ENCODE data around the gene MAN2B2. TPM values are rescaled to one million over a fixed set of nuclear protein-coding genes. Genes with fewer than 3 reads are reported as not detected.
"Not testable (repeated sequence)": the region's sequence is repeated elsewhere in the genome, so short reads cannot be mapped to it uniquely, and the experiment has no call there.

MAN2B2 gene
- total RNA-seq, 1 donor from 2014 or later: 13.9 TPM

DNA sequence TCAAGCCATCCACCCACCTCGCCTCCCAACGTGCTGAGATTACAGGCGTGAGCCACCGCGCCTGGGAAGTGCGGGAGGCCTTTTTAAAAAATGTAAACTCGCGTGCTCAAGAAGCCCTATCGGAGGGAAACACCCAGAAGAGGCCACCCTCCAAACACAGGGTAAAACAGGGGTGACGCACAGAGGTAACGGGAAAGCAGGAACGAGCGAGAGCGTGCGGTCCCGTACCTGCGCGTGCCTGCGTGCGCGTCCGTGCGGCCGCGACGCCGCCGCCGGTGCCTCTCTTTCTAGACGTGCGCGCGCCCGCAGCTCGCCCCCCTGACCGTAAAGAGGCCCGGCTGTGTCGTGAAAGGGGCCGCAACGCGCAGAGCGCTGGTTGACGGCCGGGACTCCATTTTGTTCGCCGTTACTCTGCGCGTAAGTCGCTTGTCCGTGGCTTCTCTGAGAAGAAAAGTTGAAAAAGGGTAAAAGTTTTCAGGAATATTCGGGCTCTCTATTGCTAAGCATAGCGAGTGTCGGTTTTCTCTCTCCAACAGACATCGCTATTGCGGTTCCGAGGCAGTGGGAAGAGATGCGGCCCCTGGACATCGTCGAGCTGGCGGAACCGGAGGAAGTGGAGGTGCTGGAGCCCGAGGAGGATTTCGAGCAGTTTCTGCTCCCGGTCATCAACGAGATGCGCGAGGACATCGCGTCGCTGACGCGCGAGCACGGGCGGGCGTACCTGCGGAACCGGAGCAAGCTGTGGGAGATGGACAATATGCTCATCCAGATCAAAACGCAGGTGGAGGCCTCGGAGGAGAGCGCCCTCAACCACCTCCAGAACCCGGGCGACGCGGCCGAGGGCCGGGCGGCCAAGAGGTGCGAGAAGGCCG lies 65.5 kb downstream of the MAN2B2 start, which contains the start of gene MRFAP1:
Gene MRFAP1, plus strand, starts transcription at position 394 of the 872 bp plus-strand sequence. Its CDS starts 178 bp downstream, at position 572.
- Mint-ChIP-seq H3K27me3 (ENCODE audit: insufficient read depth) (peaks cover 1% of the 10 kb centered on the region), H3K36me3 (ENCODE audit: low read depth) (peaks cover 32% of the 10 kb centered on the region), H3K27ac (peak within 1 kb of the TSS; percentile 98), H3K4me1 (ENCODE audit: low read depth) (peaks cover 24% of the 10 kb centered on the region), H3K4me3 (peak within 1 kb of the TSS; percentile 95), H3K9me3 (no peaks in the 10 kb centered on the region)
- DNase-seq (ENCODE audit: low spot score): peak; percentile 92
- intact Hi-C loops (cut with micrococcal nuclease): loop anchor here (1.0 to 10.0 kb wide), 14 partner anchors 18 to 1804 kb away; partner anchors contain the start of genes ACOX3, BLOC1S4, GRPEL1 and MAN2B2

DNA sequence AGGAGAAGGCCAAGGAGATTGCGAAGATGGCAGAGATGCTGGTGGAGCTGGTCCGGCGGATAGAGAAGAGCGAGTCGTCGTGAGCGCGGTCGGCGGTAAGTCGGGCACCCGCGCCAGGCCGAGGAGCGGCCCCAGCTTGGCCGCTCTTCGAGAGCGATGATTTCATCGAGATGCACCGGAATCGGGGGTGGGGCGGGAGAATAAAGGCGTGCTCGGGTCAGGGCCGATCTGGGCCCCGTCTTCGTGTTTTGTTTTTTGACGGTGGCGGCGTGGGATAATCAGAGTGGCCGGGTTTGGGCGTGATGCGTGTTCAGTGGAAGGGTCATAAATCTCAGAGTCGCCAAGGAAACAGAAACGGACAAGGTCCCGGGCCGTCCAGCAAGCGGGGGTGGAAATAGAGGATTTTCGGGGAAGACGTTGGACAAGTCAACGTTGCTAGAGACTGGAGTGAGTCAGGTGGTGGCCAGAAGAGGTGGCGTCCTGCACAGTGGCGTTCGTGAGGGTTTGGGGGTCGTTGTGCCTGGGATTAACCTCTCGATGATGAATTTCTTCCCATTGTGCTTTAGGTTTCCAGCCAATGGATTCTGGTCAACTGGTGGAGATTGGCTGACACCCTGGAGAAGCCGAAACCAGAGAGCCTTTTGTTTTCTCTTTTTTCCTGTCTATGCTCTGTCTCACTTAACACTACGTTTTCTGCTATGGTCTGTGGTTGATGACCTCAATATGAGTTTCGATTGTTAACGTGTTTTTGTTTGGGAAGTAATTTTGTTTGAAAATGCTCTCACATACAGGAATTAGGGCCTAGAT lies 66.4 kb downstream of the MAN2B2 start:
- Mint-ChIP-seq H3K27me3 (ENCODE audit: insufficient read depth) (peaks cover 2% of the 10 kb centered on the region), H3K4me1 (ENCODE audit: low read depth) (peaks cover 24% of the 10 kb centered on the region), H3K9me3 (no peaks in the 10 kb centered on the region), H3K4me3 (peak overlapping the region; percentile 95), H3K27ac (peak overlapping the region; percentile 98), H3K36me3 (ENCODE audit: low read depth) (peaks cover 36% of the 10 kb centered on the region)
- peak; percentile 41 for DNase-seq (ENCODE audit: low spot score)
- intact Hi-C loops (cut with micrococcal nuclease): loop anchor here (2.0 to 10.0 kb wide), 5 partner anchors 17 to 1803 kb away; partner anchors contain the start of genes ACOX3, TBC1D14 and TRMT44

DNA sequence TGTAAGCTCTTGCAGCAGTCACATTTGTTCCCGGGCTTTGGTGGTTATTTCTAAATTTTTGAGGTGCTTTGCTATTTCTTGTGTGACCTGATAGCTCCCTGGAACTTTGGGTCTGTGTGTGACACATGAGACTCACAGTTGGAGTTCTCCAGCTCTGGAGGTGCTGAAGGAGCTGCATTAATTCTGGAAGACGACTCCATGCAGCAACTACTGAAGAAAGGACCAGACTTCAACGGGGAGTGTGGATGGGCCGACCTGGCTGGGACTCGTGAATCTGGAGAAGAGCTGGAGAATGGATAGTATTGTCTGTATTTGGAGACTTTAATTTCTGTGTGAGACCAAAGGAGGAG lies 67.0 kb downstream of the MAN2B2 start:
- intact Hi-C loops (cut with micrococcal nuclease): loop anchor here (2.0 to 10.0 kb wide), 5 partner anchors 17 to 1803 kb away; partner anchors contain the start of genes ACOX3, TBC1D14 and TRMT44
- Mint-ChIP-seq H3K27ac (peak overlapping the region; percentile 98), H3K36me3 (ENCODE audit: low read depth) (peaks cover 36% of the 10 kb centered on the region), H3K4me3 (peak overlapping the region; percentile 95), H3K9me3 (no peaks in the 10 kb centered on the region), H3K27me3 (ENCODE audit: insufficient read depth) (peaks cover 3% of the 10 kb centered on the region), H3K4me1 (ENCODE audit: low read depth) (peaks cover 24% of the 10 kb centered on the region)
- no peak for DNase-seq (ENCODE audit: low spot score)

DNA sequence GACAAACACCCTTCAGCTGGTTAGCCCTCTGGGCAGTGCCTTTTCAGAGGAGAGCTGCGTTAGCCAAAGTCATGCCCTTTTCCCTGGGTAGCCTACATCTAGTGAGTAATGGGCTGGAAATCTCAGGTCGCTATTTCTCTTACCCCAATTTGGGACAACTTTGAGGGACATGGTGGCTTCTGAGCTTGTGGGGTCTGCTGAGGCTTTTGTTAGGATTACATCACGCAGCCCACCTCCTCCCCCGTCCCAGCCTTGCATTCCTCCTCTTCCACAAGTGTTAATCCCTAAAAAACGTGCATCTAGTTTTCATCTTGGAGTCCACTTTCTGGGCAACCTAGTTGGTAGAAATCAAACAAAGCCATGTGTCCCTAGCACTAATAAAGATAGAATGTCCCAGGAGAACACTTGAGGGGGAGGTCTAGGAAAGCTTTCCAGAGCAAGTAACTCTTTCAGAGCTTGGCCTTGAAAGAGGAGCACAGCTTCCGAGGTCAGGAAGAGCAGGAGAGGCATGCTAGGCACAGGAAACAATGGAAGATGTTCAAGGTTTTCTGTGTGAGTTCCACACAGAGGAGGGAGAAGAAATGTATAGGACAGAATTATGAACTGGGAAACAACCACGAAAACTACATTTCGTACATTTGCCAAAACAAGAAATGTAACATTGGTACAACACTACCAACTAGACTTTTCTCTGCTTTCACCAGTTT lies 68.3 kb downstream of the MAN2B2 start:
- peaks cover 24% of the 10 kb centered on the region for H3K4me1 Mint-ChIP-seq (ENCODE audit: low read depth)
- peaks cover 5% of the 10 kb centered on the region for H3K27me3 Mint-ChIP-seq (ENCODE audit: insufficient read depth)
- H3K4me3 Mint-ChIP-seq: no peak overlapping the region
- peaks cover 36% of the 10 kb centered on the region for H3K36me3 Mint-ChIP-seq (ENCODE audit: low read depth)
- intact Hi-C loops (cut with micrococcal nuclease): loop anchor here (5.0 to 10.0 kb wide), 2 partner anchors 214 to 1802 kb away; partner anchors contain the start of genes ACOX3 and TRMT44
- no peak for DNase-seq (ENCODE audit: low spot score)
- no peak overlapping the region for H3K27ac Mint-ChIP-seq
- H3K9me3 Mint-ChIP-seq: no peaks in the 10 kb centered on the region

DNA sequence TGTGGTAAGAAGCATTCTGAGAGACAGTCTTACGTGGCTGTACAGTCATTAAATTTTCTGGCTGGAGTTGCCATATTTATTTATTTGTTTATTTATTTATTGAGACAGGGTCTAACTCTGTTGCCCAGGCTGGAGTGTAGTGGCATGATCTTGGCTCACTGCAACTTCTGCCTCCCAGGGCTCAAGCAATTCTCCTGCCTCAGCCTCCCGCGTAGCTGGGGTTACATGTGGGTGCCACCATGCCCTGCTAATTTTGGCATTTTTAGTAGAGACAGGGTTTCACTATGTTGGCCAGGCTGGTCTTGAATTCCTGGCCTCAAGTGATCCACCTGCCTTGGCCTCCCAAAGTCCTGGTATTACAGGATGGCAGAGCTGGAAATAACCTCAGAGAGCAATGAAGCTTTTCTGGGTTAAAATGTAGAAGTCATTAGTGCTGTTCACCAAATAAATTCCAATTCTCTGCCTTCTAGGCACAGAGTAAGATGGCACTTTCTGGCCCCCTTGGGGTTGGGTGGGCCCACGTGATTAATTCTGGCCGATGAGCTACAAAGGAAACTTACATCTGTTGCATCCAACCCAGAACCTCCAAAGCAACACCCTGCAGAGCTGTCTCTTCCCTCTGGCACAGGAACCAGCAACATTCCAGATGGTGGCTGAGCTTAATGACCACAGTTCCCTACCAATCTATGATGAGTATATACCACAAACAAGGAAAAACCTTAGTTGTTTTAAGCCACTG lies 70.0 kb downstream of the MAN2B2 start:
- Mint-ChIP-seq H3K27ac (no peak overlapping the region), H3K36me3 (ENCODE audit: low read depth) (peaks cover 36% of the 10 kb centered on the region), H3K9me3 (no peaks in the 10 kb centered on the region), H3K27me3 (ENCODE audit: insufficient read depth) (peaks cover 5% of the 10 kb centered on the region), H3K4me1 (ENCODE audit: low read depth) (peaks cover 24% of the 10 kb centered on the region), H3K4me3 (no peak overlapping the region)
- intact Hi-C loops (cut with micrococcal nuclease): loop anchor here (5.0 to 10.0 kb wide), 2 partner anchors 212 to 1800 kb away; partner anchors contain the start of genes ACOX3 and TRMT44
- DNase-seq (ENCODE audit: low spot score): no peak

DNA sequence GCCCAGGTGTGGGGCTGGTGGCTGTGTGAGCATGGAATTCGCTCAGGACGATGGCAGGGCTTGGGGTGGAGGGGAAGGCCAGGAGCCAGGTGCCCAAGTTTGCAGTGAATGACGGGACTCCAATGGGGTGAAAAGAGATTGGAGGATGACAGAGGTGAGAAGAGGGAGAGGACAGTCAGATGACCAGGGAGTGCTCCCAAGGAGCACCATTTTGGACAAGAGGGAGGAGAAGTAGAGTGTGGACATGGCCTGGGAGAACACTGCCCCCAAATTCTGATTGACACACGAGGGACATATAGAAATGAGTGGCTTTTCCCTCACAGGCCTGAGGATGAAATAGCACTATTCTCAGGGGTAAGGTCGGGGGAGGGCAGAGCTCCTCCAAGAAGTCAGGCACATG lies 72.2 kb downstream of the MAN2B2 start:
- no peak for DNase-seq (ENCODE audit: low spot score)
- H3K36me3 Mint-ChIP-seq (ENCODE audit: low read depth): peaks cover 19% of the 10 kb centered on the region
- H3K27me3 Mint-ChIP-seq (ENCODE audit: insufficient read depth): peaks cover 5% of the 10 kb centered on the region
- no peaks in the 10 kb centered on the region for H3K9me3 Mint-ChIP-seq
- H3K4me1 Mint-ChIP-seq (ENCODE audit: low read depth): peaks cover 17% of the 10 kb centered on the region
- H3K27ac Mint-ChIP-seq: no peak overlapping the region
- intact Hi-C loops (cut with micrococcal nuclease): loop anchor here (10.0 kb wide), 1 partner anchor 1798 kb away; the partner anchor contains the start of genes ACOX3 and TRMT44
- no peak overlapping the region for H3K4me3 Mint-ChIP-seq

DNA sequence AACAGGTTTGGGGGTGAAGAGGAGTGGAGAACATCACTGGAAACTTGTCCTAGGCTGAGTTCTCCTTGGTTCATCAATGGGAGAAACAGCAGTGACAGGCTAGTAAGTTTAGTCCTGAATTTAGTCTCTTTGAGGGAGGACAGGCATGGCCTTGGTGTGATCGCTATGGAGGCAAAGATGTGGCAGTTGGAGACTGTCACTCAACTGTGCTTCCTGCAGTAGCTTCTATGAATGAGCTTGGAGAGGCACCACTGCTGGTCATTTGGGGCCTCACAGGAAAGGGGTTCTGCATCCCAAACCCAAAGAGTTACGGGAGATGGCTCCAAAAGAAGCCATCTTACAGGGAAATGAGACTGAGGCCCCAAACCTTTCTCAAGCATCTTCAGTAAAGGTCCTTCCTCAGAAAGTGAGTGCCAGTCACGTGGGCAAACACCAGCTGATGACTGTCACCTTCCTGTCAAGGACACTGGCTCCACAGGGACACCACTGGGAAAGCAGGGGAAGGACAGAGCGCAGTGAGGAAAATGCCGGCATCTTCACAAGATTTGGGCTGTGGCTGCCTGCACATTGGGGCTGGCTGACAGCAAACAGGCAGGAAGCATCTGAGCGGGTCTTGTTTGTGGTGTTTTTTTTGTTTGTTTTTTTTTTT lies 72.7 kb downstream of the MAN2B2 start:
- no peak overlapping the region for H3K27ac Mint-ChIP-seq

DNA sequence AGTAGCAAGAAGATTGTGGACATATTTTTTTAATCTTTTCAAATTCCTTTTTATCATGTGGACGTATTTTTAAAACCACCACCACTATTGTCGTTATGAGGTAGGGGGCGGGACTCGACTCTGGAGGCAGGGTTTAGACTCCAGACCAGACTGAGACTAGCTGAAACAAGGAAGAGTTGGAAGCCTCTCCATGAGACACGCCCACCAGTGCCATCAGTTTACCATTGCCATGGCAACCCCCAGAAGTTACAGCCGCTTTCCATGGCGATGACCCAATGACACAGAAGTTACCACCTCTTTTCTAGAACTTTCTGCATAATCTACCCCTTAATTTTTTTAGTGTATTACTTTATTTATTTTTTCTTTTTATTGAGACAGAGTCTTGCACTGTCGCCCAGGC lies 74.2 kb downstream of the MAN2B2 start:
- no peak for DNase-seq (ENCODE audit: low spot score)
- H3K27me3 Mint-ChIP-seq (ENCODE audit: insufficient read depth): peaks cover 5% of the 10 kb centered on the region
- no peaks in the 10 kb centered on the region for H3K9me3 Mint-ChIP-seq
- intact Hi-C loops (cut with micrococcal nuclease): loop anchor here (10.0 kb wide), 1 partner anchor 1796 kb away; the partner anchor contains the start of genes ACOX3 and TRMT44
- no peak overlapping the region for H3K4me3 Mint-ChIP-seq
- H3K36me3 Mint-ChIP-seq (ENCODE audit: low read depth): peaks cover 4% of the 10 kb centered on the region
- no peak overlapping the region for H3K27ac Mint-ChIP-seq
- no peaks in the 10 kb centered on the region for H3K4me1 Mint-ChIP-seq (ENCODE audit: low read depth)

More for the DNA sequence above, 72.7 kb downstream of the MAN2B2 start:
- no peak for DNase-seq (ENCODE audit: low spot score)
- Mint-ChIP-seq H3K27me3 (ENCODE audit: insufficient read depth) (peaks cover 5% of the 10 kb centered on the region), H3K9me3 (no peaks in the 10 kb centered on the region), H3K4me3 (no peak overlapping the region), H3K4me1 (ENCODE audit: low read depth) (peaks cover 12% of the 10 kb centered on the region), H3K36me3 (ENCODE audit: low read depth) (peaks cover 15% of the 10 kb centered on the region)
- intact Hi-C loops (cut with micrococcal nuclease): loop anchor here (10.0 kb wide), 1 partner anchor 1797 kb away; the partner anchor contains the start of genes ACOX3 and TRMT44

DNA sequence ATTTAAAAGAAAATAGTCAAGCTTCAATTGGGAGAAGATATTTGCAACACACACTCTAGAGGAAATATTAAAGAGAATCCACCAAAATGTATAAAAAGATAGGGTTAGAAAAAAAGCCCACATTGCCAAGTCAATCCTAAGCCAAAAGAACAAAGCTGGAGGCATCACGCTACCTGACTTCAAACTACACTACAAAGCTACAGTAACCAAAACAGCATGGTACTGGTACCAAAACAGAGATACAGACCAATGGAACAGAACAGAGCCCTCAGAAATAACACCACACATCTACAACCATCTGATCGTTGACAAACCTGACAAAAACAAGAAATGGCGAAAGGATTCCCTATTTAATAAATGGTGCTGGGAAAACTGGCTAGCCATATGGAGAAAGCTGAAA lies 79.2 kb downstream of the MAN2B2 start:
- intact Hi-C loops (cut with micrococcal nuclease); H3K4me1 Mint-ChIP-seq (ENCODE audit: low read depth); H3K27me3 Mint-ChIP-seq (ENCODE audit: insufficient read depth); DNase-seq (ENCODE audit: low spot score); H3K36me3 Mint-ChIP-seq (ENCODE audit: low read depth); H3K27ac Mint-ChIP-seq; H3K4me3 Mint-ChIP-seq: not testable (repeated sequence)
- H3K9me3 Mint-ChIP-seq: peaks cover 10% of the 10 kb centered on the region

DNA sequence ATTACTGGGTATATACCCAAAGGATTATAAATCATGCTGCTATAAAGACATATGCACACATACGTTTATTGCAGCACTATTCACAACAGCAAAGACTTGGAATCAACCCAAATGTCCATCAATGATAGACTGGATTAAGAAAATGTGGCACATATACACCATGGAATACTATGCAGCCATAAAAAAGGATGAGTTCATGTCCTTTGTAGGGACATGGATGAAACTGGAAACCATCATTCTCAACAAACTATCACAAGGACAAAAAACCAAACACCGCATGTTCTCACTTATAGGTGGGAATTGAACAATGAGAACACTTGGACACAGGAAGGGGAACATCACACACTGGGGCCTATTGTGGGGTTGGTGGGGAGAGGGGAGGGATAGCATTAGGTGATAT lies 80.3 kb downstream of the MAN2B2 start:
- H3K4me1 Mint-ChIP-seq (ENCODE audit: low read depth); H3K4me3 Mint-ChIP-seq; intact Hi-C loops (cut with micrococcal nuclease); DNase-seq (ENCODE audit: low spot score); H3K27ac Mint-ChIP-seq; H3K27me3 Mint-ChIP-seq (ENCODE audit: insufficient read depth); H3K36me3 Mint-ChIP-seq (ENCODE audit: low read depth): not testable (repeated sequence)
- H3K9me3 Mint-ChIP-seq: peaks cover 10% of the 10 kb centered on the region

DNA sequence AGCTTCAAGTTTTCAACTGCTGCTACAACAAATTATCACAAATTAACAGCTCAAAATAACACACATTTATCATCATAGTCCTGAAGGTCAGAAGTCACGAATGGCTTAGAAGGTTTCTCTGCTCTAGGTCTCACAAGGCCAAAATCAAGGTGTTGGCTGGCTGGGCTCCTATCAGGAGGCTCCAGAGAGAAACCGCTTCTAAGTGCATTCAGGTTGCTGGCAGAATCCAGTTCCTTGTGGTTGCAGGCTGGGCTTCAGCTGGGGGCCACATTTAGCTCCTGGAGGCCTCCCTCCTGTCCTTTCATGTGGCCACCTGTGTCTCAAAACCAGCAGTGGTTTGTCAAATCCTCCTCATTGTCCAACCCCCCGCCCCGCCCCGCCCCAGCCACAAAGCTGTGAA lies 80.9 kb downstream of the MAN2B2 start:
- DNase-seq (ENCODE audit: low spot score): no peak
- intact Hi-C loops (cut with micrococcal nuclease): no loop called here
- H3K27ac Mint-ChIP-seq: no peak overlapping the region
- H3K9me3 Mint-ChIP-seq: peaks cover 10% of the 10 kb centered on the region
- H3K4me1 Mint-ChIP-seq (ENCODE audit: low read depth): peaks cover 8% of the 10 kb centered on the region
- no peaks in the 10 kb centered on the region for H3K36me3 Mint-ChIP-seq (ENCODE audit: low read depth)
- peaks cover 11% of the 10 kb centered on the region for H3K27me3 Mint-ChIP-seq (ENCODE audit: insufficient read depth)
- no peak overlapping the region for H3K4me3 Mint-ChIP-seq

Data from activated T-helper 1 cell treated with anti-CD3 and anti-CD28 coated beads, Interleukin-12 subunit alpha, Interleukin-12 subunit beta, Interleukin-2, Interleukin-4 antibody, amounts not matched to agents 30 ng/mL and 10 ng/mL and 1 ng/mL, durations not matched to agents 14 hours and 24 hours and 36 hours (primary cell).